Measurements from ENCODE around the gene KIF1A. TPM values are rescaled to one million over a fixed set of nuclear protein-coding genes. Genes with fewer than 3 reads are reported as not detected.
A peak's percentile ranks its signal among the peaks of the same experiment; 100 is the strongest.

KIF1A gene
- polyA plus RNA-seq, 1 donor: 15.8 TPM

GRCh38 chr2:240777456-240778212 lies 42.4 kb downstream of the KIF1A start:
- no peak for DNase-seq
- H3K9me3 ChIP-seq (ENCODE audit: control insufficient read depth, low read depth, low read length): peaks cover 6% of the 10 kb centered on the region
- no peaks in the 10 kb centered on the region for H3K27me3 ChIP-seq (ENCODE audit: control insufficient read depth, insufficient read depth, low read length)
- WGBS (ENCODE audit: insufficient coverage, low lambda C conversion rate): 86% methylated on average over 8 of the region's 49 CpGs
- H3K4me3 ChIP-seq (ENCODE audit: low read length): no peak overlapping the region
- H3K27ac ChIP-seq (ENCODE audit: low read length): no peak overlapping the region
- no peaks in the 10 kb centered on the region for H3K36me3 ChIP-seq (ENCODE audit: control insufficient read depth, insufficient read depth, low read length)
- no peaks in the 10 kb centered on the region for H3K4me1 ChIP-seq (ENCODE audit: control insufficient read depth, insufficient read depth, low read length)

DNA sequence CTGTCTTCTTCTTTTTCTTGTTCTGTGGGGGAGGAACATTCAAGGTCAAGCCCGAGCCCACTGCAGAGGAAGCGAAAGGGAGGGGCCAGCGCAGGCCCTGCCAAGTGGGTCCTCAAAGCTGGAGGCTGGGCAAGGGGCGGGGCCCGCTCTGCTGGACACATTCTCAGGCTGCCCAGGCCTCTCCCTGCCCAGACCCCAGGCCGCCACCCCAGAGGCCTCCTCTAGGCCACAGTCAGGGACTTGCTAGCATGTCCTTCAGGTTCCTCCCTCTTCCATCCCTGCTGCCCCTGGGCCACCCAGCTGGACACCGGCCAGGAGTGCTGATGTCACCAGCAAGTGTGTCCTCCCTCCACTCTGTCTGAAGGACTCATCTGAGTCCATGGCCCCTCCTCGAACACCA lies 44.1 kb downstream of the KIF1A start:
- Histone ChIP-seq H3K27ac (ENCODE audit: low read length) (no peak overlapping the region), H3K27me3 (ENCODE audit: control insufficient read depth, insufficient read depth, low read length) (no peaks in the 10 kb centered on the region), H3K9me3 (ENCODE audit: control insufficient read depth, low read depth, low read length) (peaks cover 3% of the 10 kb centered on the region), H3K4me3 (ENCODE audit: low read length) (no peak overlapping the region), H3K4me1 (ENCODE audit: control insufficient read depth, insufficient read depth, low read length) (no peaks in the 10 kb centered on the region), H3K36me3 (ENCODE audit: control insufficient read depth, insufficient read depth, low read length) (no peaks in the 10 kb centered on the region)
- peak in 1 of 2 donors; percentile 8 for DNase-seq
- WGBS (ENCODE audit: insufficient coverage, low lambda C conversion rate): no CpG with 5 or more reads among the region's 8 CpGs

- H3K27ac ChIP-seq (ENCODE audit: low read length): no peak overlapping the region
- H3K27me3 ChIP-seq (ENCODE audit: control insufficient read depth, insufficient read depth, low read length): no peaks in the 10 kb centered on the region
- H3K9me3 ChIP-seq (ENCODE audit: control insufficient read depth, low read depth, low read length): peaks cover under 1% of the 10 kb centered on the region
- no peak overlapping the region for H3K4me3 ChIP-seq (ENCODE audit: low read length)
- H3K36me3 ChIP-seq (ENCODE audit: control insufficient read depth, insufficient read depth, low read length): no peaks in the 10 kb centered on the region
- WGBS (ENCODE audit: insufficient coverage, low lambda C conversion rate): no CpG with 5 or more reads among the region's 9 CpGs
- H3K4me1 ChIP-seq (ENCODE audit: control insufficient read depth, insufficient read depth, low read length): no peaks in the 10 kb centered on the region
- DNase-seq: no peak
Measured at GRCh38 chr2:240774856-240775255, 45.2 kb downstream of the KIF1A start.

DNA sequence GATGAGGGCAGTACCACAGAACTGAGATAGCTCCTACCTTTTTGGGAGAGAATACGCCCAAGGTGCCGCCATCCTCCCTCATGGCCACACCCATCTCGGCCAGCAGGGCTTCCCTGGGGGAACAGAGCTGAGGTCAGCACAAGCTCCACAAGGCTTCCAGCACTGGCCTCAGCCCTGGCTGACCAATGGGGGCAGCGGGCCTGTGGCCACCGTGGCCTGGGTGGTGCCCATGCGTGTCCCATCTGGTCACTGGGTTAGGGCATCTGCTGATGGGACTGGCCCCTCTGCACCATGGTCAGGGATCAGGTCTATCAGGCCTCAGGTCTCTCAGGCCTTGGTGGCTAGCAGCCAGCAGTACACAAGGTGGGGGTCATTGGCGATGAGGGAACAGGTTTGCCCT lies 50.9 kb downstream of the KIF1A start:
- no peak for DNase-seq
- H3K9me3 ChIP-seq (ENCODE audit: control insufficient read depth, low read depth, low read length): no peaks in the 10 kb centered on the region

DNA sequence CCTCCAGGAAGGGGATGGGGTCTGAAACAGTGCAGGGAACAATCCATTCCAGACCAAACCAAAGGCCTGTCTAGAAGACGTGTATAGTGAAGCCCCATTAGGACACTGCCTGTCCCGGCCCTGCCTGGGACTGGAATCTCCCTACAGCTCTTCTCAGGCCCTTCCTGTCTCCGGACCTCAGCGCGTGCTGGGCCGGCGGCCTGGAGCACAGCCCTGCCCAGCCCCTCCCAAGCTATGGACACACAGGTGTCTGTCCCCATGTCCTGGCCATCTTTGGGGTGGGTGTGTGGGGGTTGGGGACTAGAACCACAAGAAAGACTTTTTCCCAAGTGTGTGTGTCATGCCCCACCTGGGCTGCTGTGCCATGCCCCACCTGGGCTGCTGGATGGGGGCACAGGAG lies 51.8 kb downstream of the KIF1A start:
- no peak for DNase-seq
- Histone ChIP-seq H3K4me1 (ENCODE audit: control insufficient read depth, insufficient read depth, low read length) (no peaks in the 10 kb centered on the region), H3K36me3 (ENCODE audit: control insufficient read depth, insufficient read depth, low read length) (no peaks in the 10 kb centered on the region), H3K27me3 (ENCODE audit: control insufficient read depth, insufficient read depth, low read length) (no peaks in the 10 kb centered on the region), H3K4me3 (ENCODE audit: low read length) (no peak overlapping the region), H3K9me3 (ENCODE audit: control insufficient read depth, low read depth, low read length) (no peaks in the 10 kb centered on the region), H3K27ac (ENCODE audit: low read length) (no peak overlapping the region)
- no CpG with 5 or more reads among the region's 7 CpGs for WGBS (ENCODE audit: insufficient coverage, low lambda C conversion rate)

More for the DNA sequence above, 50.9 kb downstream of the KIF1A start:
- no peak overlapping the region for H3K4me3 ChIP-seq (ENCODE audit: low read length)
- H3K27ac ChIP-seq (ENCODE audit: low read length): no peak overlapping the region
- no CpG with 5 or more reads among the region's 7 CpGs for WGBS (ENCODE audit: insufficient coverage, low lambda C conversion rate)
- H3K36me3 ChIP-seq (ENCODE audit: control insufficient read depth, insufficient read depth, low read length): no peaks in the 10 kb centered on the region
- no peaks in the 10 kb centered on the region for H3K27me3 ChIP-seq (ENCODE audit: control insufficient read depth, insufficient read depth, low read length)
- H3K4me1 ChIP-seq (ENCODE audit: control insufficient read depth, insufficient read depth, low read length): no peaks in the 10 kb centered on the region

DNA sequence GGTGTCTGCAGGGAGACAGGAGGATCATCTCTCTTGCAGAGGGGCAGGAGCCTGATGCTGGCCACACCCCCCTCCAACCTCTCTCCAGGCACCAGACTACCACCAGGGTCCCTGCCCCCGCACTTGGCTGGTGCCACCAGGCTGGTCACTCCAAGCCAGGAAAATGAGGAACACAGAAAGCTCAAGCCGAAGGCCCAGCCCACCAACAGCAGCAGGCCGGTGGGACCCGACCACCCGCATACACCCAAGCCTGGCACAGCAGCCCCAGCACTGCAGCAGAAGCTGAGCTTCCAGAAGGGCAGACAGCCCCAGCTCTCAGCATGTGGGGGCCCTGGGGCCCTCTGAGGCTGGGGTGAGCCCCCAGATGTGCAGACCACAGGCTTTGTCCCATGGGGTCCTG lies 52.7 kb downstream of the KIF1A start:
- WGBS (ENCODE audit: insufficient coverage, low lambda C conversion rate): no CpG with 5 or more reads among the region's 5 CpGs
- no peaks in the 10 kb centered on the region for H3K4me1 ChIP-seq (ENCODE audit: control insufficient read depth, insufficient read depth, low read length)
- H3K27ac ChIP-seq (ENCODE audit: low read length): no peak overlapping the region
- no peaks in the 10 kb centered on the region for H3K36me3 ChIP-seq (ENCODE audit: control insufficient read depth, insufficient read depth, low read length)
- H3K9me3 ChIP-seq (ENCODE audit: control insufficient read depth, low read depth, low read length): no peaks in the 10 kb centered on the region
- no peak overlapping the region for H3K4me3 ChIP-seq (ENCODE audit: low read length)
- DNase-seq: no peak
- no peaks in the 10 kb centered on the region for H3K27me3 ChIP-seq (ENCODE audit: control insufficient read depth, insufficient read depth, low read length)

GRCh38 chr2:240766072-240766471 lies 53.9 kb downstream of the KIF1A start:
- no peak overlapping the region for H3K4me3 ChIP-seq (ENCODE audit: low read length)
- DNase-seq: no peak
- WGBS (ENCODE audit: insufficient coverage, low lambda C conversion rate): no CpG with 5 or more reads among the region's 7 CpGs

DNA sequence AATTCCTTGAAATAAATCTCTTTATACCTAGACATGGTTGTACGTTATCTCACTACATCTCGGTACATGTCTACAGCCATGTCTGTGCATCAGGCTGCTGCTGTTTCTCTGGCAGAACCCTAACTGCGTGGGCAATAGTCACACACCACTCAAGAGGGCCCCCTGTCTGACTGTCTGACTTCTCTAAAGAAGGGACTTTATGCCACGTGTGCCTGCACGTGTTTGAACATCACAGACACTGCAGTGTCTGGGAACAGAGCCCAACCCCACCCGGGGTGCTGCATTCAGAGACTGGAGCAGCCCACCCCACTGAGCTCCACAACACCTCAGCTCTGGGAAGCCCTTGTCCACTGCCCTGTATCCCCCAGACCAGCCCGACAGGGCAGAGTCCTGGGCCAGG lies 55.0 kb downstream of the KIF1A start:
- Histone ChIP-seq H3K4me1 (ENCODE audit: control insufficient read depth, insufficient read depth, low read length) (no peaks in the 10 kb centered on the region), H3K27ac (ENCODE audit: low read length) (no peak overlapping the region), H3K27me3 (ENCODE audit: control insufficient read depth, insufficient read depth, low read length) (no peaks in the 10 kb centered on the region), H3K4me3 (ENCODE audit: low read length) (no peak overlapping the region), H3K36me3 (ENCODE audit: control insufficient read depth, insufficient read depth, low read length) (no peaks in the 10 kb centered on the region), H3K9me3 (ENCODE audit: control insufficient read depth, low read depth, low read length) (no peaks in the 10 kb centered on the region)
- no peak for DNase-seq
- no CpG with 5 or more reads among the region's 7 CpGs for WGBS (ENCODE audit: insufficient coverage, low lambda C conversion rate)

More at GRCh38 chr2:240766072-240766471, 53.9 kb downstream of the KIF1A start:
- Histone ChIP-seq H3K4me1 (ENCODE audit: control insufficient read depth, insufficient read depth, low read length) (no peaks in the 10 kb centered on the region), H3K27ac (ENCODE audit: low read length) (no peak overlapping the region), H3K27me3 (ENCODE audit: control insufficient read depth, insufficient read depth, low read length) (no peaks in the 10 kb centered on the region), H3K36me3 (ENCODE audit: control insufficient read depth, insufficient read depth, low read length) (no peaks in the 10 kb centered on the region), H3K9me3 (ENCODE audit: control insufficient read depth, low read depth, low read length) (no peaks in the 10 kb centered on the region)

- no peaks in the 10 kb centered on the region for H3K27me3 ChIP-seq (ENCODE audit: control insufficient read depth, insufficient read depth, low read length)
- no peak overlapping the region for H3K27ac ChIP-seq (ENCODE audit: low read length)
- H3K4me1 ChIP-seq (ENCODE audit: control insufficient read depth, insufficient read depth, low read length): no peaks in the 10 kb centered on the region
- no peaks in the 10 kb centered on the region for H3K9me3 ChIP-seq (ENCODE audit: control insufficient read depth, low read depth, low read length)
- no peak overlapping the region for H3K4me3 ChIP-seq (ENCODE audit: low read length)
- DNase-seq: no peak
- no peaks in the 10 kb centered on the region for H3K36me3 ChIP-seq (ENCODE audit: control insufficient read depth, insufficient read depth, low read length)
- WGBS (ENCODE audit: insufficient coverage, low lambda C conversion rate): no CpG with 5 or more reads among the region's 5 CpGs
Measured at GRCh38 chr2:240764605-240765004, 55.4 kb downstream of the KIF1A start.

- no peak for DNase-seq
- WGBS (ENCODE audit: insufficient coverage, low lambda C conversion rate): no CpG with 5 or more reads among the region's 21 CpGs
- Histone ChIP-seq H3K4me3 (ENCODE audit: low read length) (no peak overlapping the region), H3K36me3 (ENCODE audit: control insufficient read depth, insufficient read depth, low read length) (no peaks in the 10 kb centered on the region), H3K4me1 (ENCODE audit: control insufficient read depth, insufficient read depth, low read length) (no peaks in the 10 kb centered on the region), H3K9me3 (ENCODE audit: control insufficient read depth, low read depth, low read length) (no peaks in the 10 kb centered on the region), H3K27ac (ENCODE audit: low read length) (no peak overlapping the region), H3K27me3 (ENCODE audit: control insufficient read depth, insufficient read depth, low read length) (no peaks in the 10 kb centered on the region)
Measured at GRCh38 chr2:240762971-240763370, 57.0 kb downstream of the KIF1A start.

DNA sequence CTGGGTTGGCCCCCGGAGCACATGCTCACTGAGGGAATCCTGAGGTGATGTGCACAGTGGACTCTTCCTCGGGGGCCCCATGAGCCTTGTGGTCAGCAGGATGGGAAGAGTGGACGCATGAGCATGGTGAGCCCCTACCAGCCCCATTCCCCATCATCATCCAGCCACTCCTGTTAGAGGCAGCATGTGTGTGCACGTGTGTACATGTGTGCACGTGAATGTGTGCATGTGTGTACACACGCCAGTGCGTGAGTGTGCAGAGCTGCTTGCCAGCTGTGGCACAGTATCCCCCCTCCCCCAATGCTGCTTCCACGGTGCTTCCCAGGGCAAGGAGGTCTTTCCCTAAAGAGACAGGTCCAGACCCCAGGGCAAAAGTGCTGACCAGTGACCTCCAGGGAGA lies 57.8 kb downstream of the KIF1A start:
- Histone ChIP-seq H3K9me3 (ENCODE audit: control insufficient read depth, low read depth, low read length) (no peaks in the 10 kb centered on the region), H3K27me3 (ENCODE audit: control insufficient read depth, insufficient read depth, low read length) (no peaks in the 10 kb centered on the region), H3K4me1 (ENCODE audit: control insufficient read depth, insufficient read depth, low read length) (no peaks in the 10 kb centered on the region), H3K27ac (ENCODE audit: low read length) (no peak overlapping the region), H3K4me3 (ENCODE audit: low read length) (no peak overlapping the region), H3K36me3 (ENCODE audit: control insufficient read depth, insufficient read depth, low read length) (no peaks in the 10 kb centered on the region)
- 33% methylated on average over 1 of the region's 8 CpGs for WGBS (ENCODE audit: insufficient coverage, low lambda C conversion rate)
- DNase-seq: no peak
